HG03064 (cell line): ENCODE data around the gene BCL2A1.
"Not testable (repeated sequence)": the region's sequence is repeated elsewhere in the genome, so short reads cannot be mapped to it uniquely, and the experiment has no call there.

Experiments
- ATAC-seq: cut with Tn5 transposase; IDR thresholded peaks from one replicate; pipeline ENCODE4 v1.9.1; 2021; ENCODE audit warnings: low read depth; ENCODE audit not compliant: unreplicated experiment

The BCL2A1 gene

GRCh38 chr15:79970624-79971434, at the start of gene BCL2A1:
Gene BCL2A1, minus strand, starts transcription at chr15:79971196. Its CDS starts 77 bp downstream, at chr15:79971119.
- peak; percentile 55 for ATAC-seq

DNA sequence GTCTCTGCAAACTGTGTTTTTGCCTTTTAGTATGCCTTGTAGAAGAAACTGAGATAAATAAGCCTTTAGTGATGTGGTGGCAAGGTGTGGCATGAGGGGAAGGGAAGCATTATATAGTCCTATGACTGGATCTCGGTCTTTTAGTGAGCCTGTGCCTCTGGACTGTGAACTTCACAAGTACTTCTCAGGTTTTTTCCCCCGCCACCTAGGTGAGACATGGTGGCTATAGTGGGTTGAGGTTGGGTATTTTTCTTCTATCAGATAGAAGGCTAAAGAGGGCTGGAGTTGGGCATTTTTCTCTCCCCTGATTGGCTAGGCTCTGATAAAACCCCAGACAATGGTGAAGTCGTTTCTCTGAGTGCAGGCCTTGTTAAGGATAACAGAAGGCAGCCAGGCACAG, 49.7 kb upstream of the BCL2A1 start:
- ATAC-seq: no peak

GRCh38 chr15:80020149-80020548, 49.2 kb upstream of the BCL2A1 start:
- not testable (repeated sequence) for ATAC-seq

GRCh38 chr15:80019168-80019745, 48.3 kb upstream of the BCL2A1 start:
- ATAC-seq: no peak

- not testable (repeated sequence) for ATAC-seq
Measured at GRCh38 chr15:80017139-80017538, 46.1 kb upstream of the BCL2A1 start.

DNA sequence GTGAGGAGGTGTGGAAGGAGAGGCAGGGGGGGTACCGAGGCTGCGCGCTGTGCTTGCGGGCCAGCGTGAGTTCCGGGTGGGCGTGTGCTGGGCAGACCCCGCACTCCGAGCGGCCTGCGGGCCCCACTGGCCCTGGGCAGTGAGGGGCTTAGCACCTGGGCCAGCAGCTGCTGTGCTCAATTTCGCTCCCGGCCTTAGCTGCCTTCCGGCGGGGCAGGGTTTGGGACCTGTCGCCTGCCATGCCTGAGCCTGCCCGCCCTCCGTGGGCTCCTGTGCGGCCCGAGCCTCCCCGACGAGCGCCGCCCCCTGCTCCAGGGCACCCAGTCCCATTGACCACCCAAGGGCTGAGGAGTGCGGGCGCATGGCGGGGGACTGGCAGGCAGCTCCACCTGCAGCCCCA, 45.5 kb upstream of the BCL2A1 start:
- not testable (repeated sequence) for ATAC-seq

DNA sequence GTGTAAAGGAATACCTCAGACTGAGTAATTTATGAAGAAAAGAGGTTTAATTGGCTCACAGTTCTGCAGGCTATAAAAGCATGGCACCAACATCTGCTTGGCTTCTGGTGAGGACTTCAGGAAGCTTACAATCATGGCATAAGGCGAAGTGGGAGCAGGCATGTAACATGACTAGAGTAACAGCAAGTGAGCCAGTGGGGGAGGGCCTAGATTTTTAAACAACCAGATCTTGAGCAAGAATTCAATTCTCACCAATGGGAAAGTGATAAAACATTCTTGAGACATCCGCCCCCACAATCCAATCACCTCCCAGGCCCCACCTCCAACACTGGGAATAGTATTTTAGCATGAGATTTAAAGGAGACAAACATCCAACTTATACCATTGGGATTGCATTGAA, 44.2 kb upstream of the BCL2A1 start:
- no peak for ATAC-seq

DNA sequence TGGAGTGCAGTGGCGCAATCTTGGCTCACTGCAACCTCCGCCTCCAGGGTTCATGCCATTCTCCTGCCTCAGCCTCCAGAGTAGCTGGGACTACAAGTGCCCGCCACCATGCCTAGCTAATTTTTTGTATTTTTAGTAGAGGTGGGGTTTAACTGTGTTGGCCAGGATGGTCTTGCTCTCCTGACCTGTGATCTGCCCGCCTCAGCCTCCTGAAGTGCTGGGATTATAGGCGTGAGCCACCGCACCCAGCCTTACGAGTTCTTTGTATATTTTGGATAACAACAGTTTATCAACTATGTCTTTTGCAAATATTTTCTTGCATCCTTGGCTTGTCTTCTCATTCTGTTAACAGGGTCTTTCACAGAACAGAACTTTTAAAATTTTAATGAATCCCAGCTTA, 43.2 kb upstream of the BCL2A1 start:
- ATAC-seq: not testable (repeated sequence)

DNA sequence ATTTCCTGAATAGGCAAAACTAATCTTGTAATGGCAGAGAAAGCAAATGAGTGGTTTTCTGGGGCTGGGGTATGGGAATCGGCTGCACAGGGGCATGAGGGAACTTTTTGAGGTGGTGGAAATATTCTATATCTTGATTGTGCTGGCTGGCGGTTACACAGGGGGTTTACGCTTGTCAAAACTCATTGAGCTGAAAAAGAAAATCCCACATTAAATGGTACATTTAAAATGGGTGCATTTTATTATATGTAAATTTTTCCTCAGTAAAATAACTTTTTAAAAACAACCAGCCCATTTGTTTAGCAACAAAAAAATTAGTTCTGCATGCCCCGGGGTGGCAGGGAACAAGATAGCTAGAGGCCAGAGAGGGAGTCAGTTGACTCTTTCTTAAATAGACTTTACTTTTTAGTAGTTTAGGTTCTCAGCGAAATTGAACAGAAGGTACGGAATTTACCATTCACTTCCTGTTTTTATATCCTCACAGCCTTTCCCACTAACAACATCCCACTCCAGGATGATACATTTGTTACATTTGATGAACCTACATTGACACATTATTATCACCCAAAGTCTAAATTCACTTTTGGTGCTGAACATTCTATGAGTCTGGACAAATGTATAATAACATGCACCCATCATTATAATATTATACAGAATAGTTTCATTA, 41.2 kb upstream of the BCL2A1 start:
- no peak for ATAC-seq

- ATAC-seq: no peak
Measured at GRCh38 chr15:80011596-80011995, 40.6 kb upstream of the BCL2A1 start.

GRCh38 chr15:80011041-80011523, 40.1 kb upstream of the BCL2A1 start:
- not testable (repeated sequence) for ATAC-seq

- no peak for ATAC-seq
Measured at GRCh38 chr15:80010131-80010673, 39.2 kb upstream of the BCL2A1 start.

GRCh38 chr15:80007532-80007931, 36.5 kb upstream of the BCL2A1 start:
- no peak for ATAC-seq

DNA sequence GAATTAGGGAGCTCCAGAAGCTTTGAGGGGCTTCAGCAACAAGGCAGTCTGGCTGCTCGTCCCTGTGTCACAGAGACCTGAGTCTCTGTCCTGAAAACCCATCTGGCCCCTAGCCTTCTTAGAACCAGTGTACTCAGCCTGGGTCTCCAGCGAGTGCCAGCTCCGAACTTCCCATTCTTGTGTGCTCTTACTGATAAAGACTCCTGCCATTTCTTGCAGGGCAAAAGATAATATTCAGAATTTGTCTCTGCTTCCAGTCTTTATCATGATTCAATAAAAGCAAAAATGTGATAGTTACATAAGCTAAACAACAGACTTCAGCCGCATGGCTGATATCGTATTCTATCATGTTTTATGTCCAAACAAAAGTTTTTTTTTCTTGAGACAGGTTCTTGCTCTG, 36.0 kb upstream of the BCL2A1 start:
- no peak for ATAC-seq

DNA sequence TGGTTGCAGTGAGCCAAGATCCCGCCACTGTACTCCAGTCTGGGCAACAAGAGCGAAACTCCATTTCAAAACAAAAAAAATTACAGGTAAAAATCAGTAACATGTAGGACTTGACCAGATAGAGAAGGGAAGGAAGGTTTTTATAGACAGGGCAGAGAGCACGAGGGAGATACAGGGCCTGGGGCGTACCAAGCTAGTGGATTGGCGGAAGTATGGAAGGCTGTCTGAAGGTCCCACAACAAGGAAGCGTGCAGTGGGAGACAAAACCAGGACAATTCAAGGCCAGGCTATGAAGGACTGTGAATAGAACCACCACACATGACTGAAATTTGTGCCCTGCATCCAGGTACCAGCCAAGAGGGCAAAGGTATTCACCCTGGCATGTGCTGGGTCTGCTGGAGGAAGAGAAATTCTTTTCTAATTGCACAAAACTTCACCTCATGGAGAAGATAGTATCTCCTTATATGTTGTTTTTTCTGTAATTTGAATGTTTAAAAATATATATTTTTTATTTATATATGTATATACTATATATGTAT, 33.0 kb upstream of the BCL2A1 start:
- no peak for ATAC-seq

DNA sequence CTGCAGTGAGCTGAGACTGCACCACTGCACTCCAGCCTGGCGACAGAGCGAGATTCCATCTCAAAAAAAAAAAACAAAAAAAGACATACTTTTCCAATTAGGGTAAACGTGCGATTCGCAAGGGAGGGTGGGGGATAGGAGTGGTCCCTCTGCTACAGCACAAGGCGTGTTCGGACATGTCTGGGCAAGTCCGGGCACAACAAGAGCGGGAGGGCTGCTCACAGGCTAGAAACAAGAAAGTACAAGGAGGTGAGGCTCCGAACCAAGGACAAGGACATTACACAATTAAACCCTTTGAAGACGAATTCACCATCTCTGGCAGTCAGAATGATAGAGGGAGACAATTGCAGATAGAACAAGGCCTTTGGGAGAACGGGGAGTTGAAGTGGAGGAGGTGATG, 32.2 kb upstream of the BCL2A1 start:
- no peak for ATAC-seq

DNA sequence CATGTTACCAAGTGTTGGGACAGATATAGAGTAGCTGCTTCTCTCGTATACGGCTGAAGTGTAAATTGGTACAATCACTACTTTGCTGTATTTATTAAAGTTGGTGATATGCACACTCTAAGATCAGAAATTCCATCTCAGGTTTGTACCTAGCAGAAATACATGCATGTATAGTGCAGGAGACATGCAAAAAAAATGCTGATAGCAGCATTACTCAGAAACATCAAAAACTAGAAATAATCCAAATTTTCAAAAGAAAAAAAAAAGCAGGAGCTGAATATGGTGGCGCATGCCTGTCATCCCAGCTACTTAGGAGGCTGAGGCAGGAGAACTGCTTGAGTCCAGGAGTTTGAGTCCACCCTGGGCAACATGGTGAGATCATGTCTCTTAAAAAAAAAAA, 31.3 kb upstream of the BCL2A1 start:
- no peak for ATAC-seq

DNA sequence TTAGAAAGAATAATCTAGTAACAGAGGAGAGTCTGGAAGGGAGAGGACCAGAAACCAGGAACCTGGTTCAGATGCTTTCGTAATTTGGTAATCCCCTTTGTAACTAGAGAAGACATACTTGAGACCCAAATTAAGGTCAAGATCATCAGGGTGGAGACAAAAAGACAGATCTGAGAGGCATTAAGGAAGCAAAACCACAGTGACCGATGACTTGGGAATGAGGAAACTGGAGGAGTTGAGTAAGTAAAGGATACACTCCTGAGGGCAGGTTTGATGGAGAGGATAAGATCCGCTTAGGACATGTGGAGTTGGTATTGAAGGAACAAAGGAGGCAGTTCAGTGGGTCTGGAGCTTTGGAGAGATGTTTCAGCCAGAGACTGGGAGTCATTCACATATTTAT, 23.6 kb upstream of the BCL2A1 start:
- ATAC-seq: no peak

- no peak for ATAC-seq
Measured at GRCh38 chr15:79991826-79992225, 20.8 kb upstream of the BCL2A1 start.

DNA sequence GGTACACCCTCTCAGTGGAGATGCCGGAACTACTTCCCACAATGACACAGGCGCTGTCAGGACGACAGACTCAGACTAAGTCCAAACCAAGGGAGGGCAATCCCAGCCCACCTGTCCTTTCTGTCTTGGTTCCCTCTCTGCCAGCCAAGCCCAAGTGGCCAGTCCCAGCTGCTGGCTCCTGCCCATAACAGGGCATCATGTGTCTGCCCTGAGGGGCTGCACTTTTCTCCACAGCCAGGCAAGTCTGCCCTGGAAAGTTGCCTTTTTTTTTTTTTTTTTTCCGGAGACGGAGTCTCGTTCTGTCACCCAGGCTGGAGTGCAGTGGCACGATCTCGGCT, 20.0 kb upstream of the BCL2A1 start:
- ATAC-seq: no peak
